PC-3 (cell line): ENCODE results near the gene SF3A1.

Source experiments
- CTCF ChIP-seq: fragments of 300-600 bp; sonication (generic); conservative IDR thresholded peaks from 2 replicates; pipeline ENCODE4 v1.5.1; 2017; ENCODE audit warnings: antibody characterized with exemption, low read depth, mild to moderate bottlenecking, low read length
- EZH2 ChIP-seq: fragments of 300-600 bp; sonication (generic); IDR thresholded peaks from one replicate; pipeline ENCODE4 v1.6.1; 2017; ENCODE audit warnings: antibody characterized with exemption, mild to moderate bottlenecking, low read length; ENCODE audit not compliant: unreplicated experiment

GRCh38 chr22:30325724-30326254, 30.9 kb downstream of the SF3A1 start:
- TF ChIP-seq CTCF (no peak), EZH2 (no peak)
